Gastrocnemius medialis (tissue), 4 donors: ENCODE measurements around the gene RNF168. TPM values are rescaled to one million over a fixed set of nuclear protein-coding genes. Genes with fewer than 3 reads are reported as not detected.

Experiments used
- ATAC-seq, 2 donors: fragments of 150-250 bp; one replicate each; pipeline ENCODE4 v1.9.1; 2016
- DNase-seq, 2 donors: peaks; one replicate each; pipeline ENCODE4 v3.0.0-alpha.2; 2019
- H3K27ac ChIP-seq, 4 donors: fragments of 200-600 bp; sonication (generic); 1 replicate in 1 of 4; 2 replicates in 3 of 4; pipeline ENCODE4 v1.5.1; 2016 to 2018; ENCODE audit warnings: mild to moderate bottlenecking in 2 of 4, moderate library complexity in 1 of 4
- H3K27me3 ChIP-seq, 3 donors: fragments of 200-600 bp; sonication (generic) in 2 of 3; 1 replicate in 1 of 3; 2 replicates in 2 of 3; pipeline versions ENCODE4 v1.5.1 to v1.6.0; 2016 to 2019; ENCODE audit warnings: mild to moderate bottlenecking in 1 of 3, moderate library complexity in 1 of 3
- H3K36me3 ChIP-seq, 2 donors: fragments of 200-600 bp; sonication (generic) in 1 of 2; one replicate each; pipeline ENCODE4 v1.5.1; 2017 to 2018
- H3K4me1 ChIP-seq, 2 donors: fragments of 200-600 bp; sonication (generic) in 1 of 2; one replicate each; pipeline ENCODE4 v1.5.1; 2016 to 2017; ENCODE audit warnings: mild to moderate bottlenecking in 2 of 2
- H3K4me3 ChIP-seq, 4 donors: fragments of 200-600 bp; sonication (generic) in 3 of 4; 1 replicate in 1 of 4; 2 replicates in 3 of 4; pipeline ENCODE4 v1.5.1; 2016 to 2019; ENCODE audit warnings: mild to moderate bottlenecking in 2 of 4
- H3K9me3 ChIP-seq, 3 donors: fragments of 200-600 bp; sonication (generic) in 2 of 3; 1 replicate in 1 of 3; 2 replicates in 2 of 3; pipeline ENCODE4 v1.5.1; 2016 to 2019
- CTCF ChIP-seq, 5 experiments: fragments of 450-650 bp in 3 of 5; fragments of 200-600 bp in 2 of 5; sonication (generic) in 2 of 5; IDR thresholded peaks in 4 of 5; conservative IDR thresholded peaks in 1 of 5; 1 replicate in 4 of 5; 2 replicates in 1 of 5; pipeline ENCODE4 v1.5.1; 2016 to 2019; ENCODE audit warnings: antibody characterized with exemption in 5 of 5, mild to moderate bottlenecking in 3 of 5, moderate library complexity in 3 of 5
- POLR2A ChIP-seq, 2 donors: fragments of 450-650 bp; IDR thresholded peaks; one replicate each; pipeline ENCODE4 v1.6.1; 2017; ENCODE audit warnings: antibody characterized with exemption in 2 of 2, mild to moderate bottlenecking in 2 of 2, moderate library complexity in 2 of 2
- in situ Hi-C, 4 donors: fragments of 200-750 bp; cut with MboI; loops; one replicate each; pipeline versions ENCODE4 v1.15.0 to v1.8.0; 2017; ENCODE audit warnings: low sequenced_read_pairs in 4 of 4
- intact Hi-C: fragments of 100-400 bp; cut with DNase I; formaldehyde crosslinking; loops from one replicate; pipeline ENCODE4 v1.15.1; 2023; ENCODE audit warnings: low total_unique reads
- total RNA-seq, 4 donors: library from RNA; depleted of rRNA; stranded (reverse); fragments of >200 nt; gene quantifications; one replicate each; pipeline versions ENCODE4 v1.1.0 to v1.2.3, GENCODE V29; 2016

The RNF168 gene
- total RNA-seq, 4 donors from 2014 or later: 6.5 to 14.6 (median 11.0) TPM

GRCh38 chr3:196498297-196498696 is 5.3 kb downstream of the RNF168 start:
- ATAC-seq: no peak

GRCh38 chr3:196496183-196496582 is 7.4 kb downstream of the RNF168 start:
- Histone ChIP-seq H3K4me3 (no peak overlapping the region), H3K27me3 (no peaks in the 10 kb centered on the region), H3K4me1 (peaks cover 21 to 27% of the 10 kb centered on the region in 2 donors), H3K27ac (no peak overlapping the region), H3K36me3 (no peaks in the 10 kb centered on the region), H3K9me3 (no peaks in the 10 kb centered on the region)
- in situ Hi-C loops: no loop called here
- TF ChIP-seq POLR2A (IDR thresholded peaks at IDR 0.05) (no peak), CTCF (IDR thresholded peaks at IDR 0.05 in 4 of 5, conservative IDR thresholded peaks at IDR 0.05 in 1 of 5) (no peak)
- ATAC-seq: no peak
- intact Hi-C loops: no loop called here
- DNase-seq: no peak

More at GRCh38 chr3:196498297-196498696, 5.3 kb downstream of the RNF168 start:
- no peaks in the 10 kb centered on the region for H3K36me3 ChIP-seq
- intact Hi-C loops (no loop called here), in situ Hi-C loops (no loop called here)
- H3K4me1 ChIP-seq: peaks cover 23 to 33% of the 10 kb centered on the region in 2 donors
- H3K4me3 ChIP-seq: no peak overlapping the region
- H3K9me3 ChIP-seq: no peaks in the 10 kb centered on the region
- no peaks in the 10 kb centered on the region for H3K27me3 ChIP-seq
- TF ChIP-seq CTCF (IDR thresholded peaks at IDR 0.05 in 4 of 5, conservative IDR thresholded peaks at IDR 0.05 in 1 of 5) (no peak), POLR2A (IDR thresholded peaks at IDR 0.05) (no peak)
- H3K27ac ChIP-seq: peak overlapping the region; percentile 91 to 95 (median 93)
- no peak for DNase-seq

- intact Hi-C loops (no loop called here), in situ Hi-C loops (no loop called here)
- peaks cover 5 to 17% of the 10 kb centered on the region in 2 donors for H3K4me1 ChIP-seq
- TF ChIP-seq CTCF (IDR thresholded peaks at IDR 0.05 in 4 of 5, conservative IDR thresholded peaks at IDR 0.05 in 1 of 5) (no peak), POLR2A (IDR thresholded peaks at IDR 0.05) (no peak)
- DNase-seq (no peak), ATAC-seq (no peak)
- no peaks in the 10 kb centered on the region for H3K9me3 ChIP-seq
- no peaks in the 10 kb centered on the region for H3K36me3 ChIP-seq
- H3K27me3 ChIP-seq: no peaks in the 10 kb centered on the region
- no peak overlapping the region for H3K27ac ChIP-seq
- H3K4me3 ChIP-seq: no peak overlapping the region
These were observed 10.3 kb downstream of the RNF168 start for GRCh38 chr3:196493292-196493691.

GRCh38 chr3:196492080-196492479 is 11.5 kb downstream of the RNF168 start:
- intact Hi-C loops: no loop called here
- Histone ChIP-seq H3K9me3 (no peaks in the 10 kb centered on the region), H3K27ac (no peak overlapping the region), H3K27me3 (no peaks in the 10 kb centered on the region), H3K4me1 (peaks cover 5 to 17% of the 10 kb centered on the region in 2 donors), H3K36me3 (peaks cover 0 to 6% of the 10 kb centered on the region in 2 donors), H3K4me3 (no peak overlapping the region)
- DNase-seq (no peak), ATAC-seq (no peak)
- in situ Hi-C loops: no loop called here
- no peak for TF ChIP-seq CTCF (IDR thresholded peaks at IDR 0.05 in 4 of 5, conservative IDR thresholded peaks at IDR 0.05 in 1 of 5)
- TF ChIP-seq POLR2A (IDR thresholded peaks at IDR 0.05): no peak

GRCh38 chr3:196489747-196490146 is 13.8 kb downstream of the RNF168 start:
- Histone ChIP-seq H3K36me3 (peaks cover 0 to 29% of the 10 kb centered on the region in 2 donors), H3K4me1 (peaks cover 0 to 6% of the 10 kb centered on the region in 2 donors), H3K4me3 (no peak overlapping the region), H3K27me3 (no peaks in the 10 kb centered on the region), H3K27ac (no peak overlapping the region), H3K9me3 (no peaks in the 10 kb centered on the region)
- DNase-seq (no peak), ATAC-seq (no peak)
- in situ Hi-C loops: no loop called here
- intact Hi-C loops: no loop called here
- no peak for TF ChIP-seq CTCF (IDR thresholded peaks at IDR 0.05 in 4 of 5, conservative IDR thresholded peaks at IDR 0.05 in 1 of 5)
- no peak for TF ChIP-seq POLR2A (IDR thresholded peaks at IDR 0.05)
